ENCODE measurements around the gene PSD4.
A peak's percentile ranks its signal among the peaks of the same experiment; 100 is the strongest.

The PSD4 gene

DNA sequence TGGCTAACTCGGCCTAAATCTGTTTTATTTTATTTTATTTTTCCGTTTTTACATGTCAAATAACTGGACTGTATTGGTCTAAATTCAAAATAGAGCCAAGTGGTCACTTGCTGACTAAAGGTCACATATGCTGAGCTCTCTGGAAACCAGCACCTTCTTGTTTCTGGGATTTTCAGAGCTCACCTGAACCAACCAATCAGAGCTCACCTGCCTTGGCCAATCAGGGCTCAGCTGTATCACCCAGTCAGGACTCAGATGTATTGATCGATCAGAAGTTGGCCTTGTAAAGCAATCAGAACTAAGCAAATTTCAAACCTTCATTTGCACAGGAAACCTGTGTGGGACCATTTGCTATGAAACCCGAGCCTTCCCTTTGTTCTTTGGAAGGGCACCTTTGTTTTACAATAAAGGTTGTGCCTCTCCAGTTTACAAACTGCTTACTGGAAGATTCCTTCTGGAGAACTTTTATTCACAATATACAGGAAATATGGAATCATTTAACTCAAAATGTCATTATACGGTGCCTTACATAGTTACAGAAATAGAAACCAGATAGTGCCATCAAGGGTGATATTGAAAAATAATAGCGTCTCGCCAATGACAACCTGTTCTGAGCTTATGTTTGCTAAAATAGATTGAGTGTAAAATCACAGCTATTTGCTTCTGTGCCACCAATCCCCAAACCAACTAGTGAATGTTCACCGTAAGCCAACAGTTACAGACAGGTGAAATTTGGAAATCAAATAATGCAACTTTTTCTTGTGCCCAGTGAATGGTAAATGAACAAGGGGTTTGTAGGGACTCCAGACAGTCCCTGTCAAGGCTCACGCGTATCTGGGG lies 17.3 kb upstream of the PSD4 start:
- no peaks in the 10 kb centered on the region; the same call in 1 of the 2 replicates for H3K4me1 ChIP-seq
- H3K4me3 ChIP-seq, result peak overlapping the region; percentile 6; the same call in 1 of the 2 replicates
- no peak for DNase-seq (ENCODE audit: low spot score in 2 of 2)
- no peaks in the 10 kb centered on the region for H3K36me3 ChIP-seq (replicated peaks)
- 0 out of 2 replicates have a peak, but pooled peaks cover 4% of the 10 kb centered on the region for H3K27me3 ChIP-seq (ENCODE audit: low read depth)
- no peaks in the 10 kb centered on the region for H3K9me3 ChIP-seq
- in situ Hi-C loops (cut with MboI; ENCODE audit: low sequenced_read_pairs), result no loop called here

DNA sequence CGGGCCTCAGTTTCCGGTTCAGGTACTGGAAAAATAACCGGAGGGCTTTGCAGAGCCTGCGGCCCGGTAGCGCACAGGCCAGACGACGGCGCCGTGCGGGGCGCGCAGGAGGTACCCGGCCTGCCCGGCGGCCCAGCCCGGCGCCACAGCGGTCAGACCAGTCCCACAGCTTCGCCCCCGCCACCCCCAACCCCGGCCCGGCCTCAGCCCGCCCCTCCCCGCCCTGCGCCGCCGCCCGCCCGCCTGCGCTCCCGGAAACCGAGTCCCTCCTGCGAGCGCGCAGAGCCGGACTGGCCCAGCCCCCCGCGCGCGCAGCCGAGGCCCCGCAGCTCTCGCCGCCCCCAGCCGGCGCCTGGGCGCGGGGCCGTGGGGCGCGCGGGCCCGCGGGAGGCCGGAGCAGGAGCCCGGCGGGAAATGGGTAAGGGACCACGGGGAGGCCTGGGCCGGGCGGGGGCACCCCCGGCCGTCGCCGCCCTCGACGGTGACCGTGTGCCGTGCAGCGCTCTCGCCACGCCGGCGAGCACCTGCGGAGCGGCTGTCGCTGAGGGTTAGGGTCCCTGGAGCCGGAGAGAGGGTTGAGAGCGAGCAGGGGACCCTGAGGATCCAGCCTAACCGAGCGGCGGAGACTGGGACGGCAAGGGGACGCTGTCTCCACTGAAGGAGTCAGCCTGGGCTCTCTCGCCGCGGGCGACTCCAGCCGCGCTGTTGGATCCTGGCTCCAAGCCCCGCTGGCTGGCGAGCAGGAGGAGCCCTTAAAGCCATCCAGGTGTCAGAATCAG lies 16.5 kb upstream of the PSD4 start:
- peak in 1 of 2 experiments; percentile 52 for DNase-seq (ENCODE audit: low spot score in 2 of 2)
- H3K36me3 ChIP-seq (replicated peaks), result no peaks in the 10 kb centered on the region
- 0 out of 2 replicates have a peak, but pooled peaks cover 4% of the 10 kb centered on the region for H3K27me3 ChIP-seq (ENCODE audit: low read depth)
- in situ Hi-C loops (cut with MboI; ENCODE audit: low sequenced_read_pairs), result no loop called here
- no peaks in the 10 kb centered on the region for H3K9me3 ChIP-seq
- peak overlapping the region; percentile 25 for H3K4me3 ChIP-seq
- no peaks in the 10 kb centered on the region; the same call in 1 of the 2 replicates for H3K4me1 ChIP-seq

DNA sequence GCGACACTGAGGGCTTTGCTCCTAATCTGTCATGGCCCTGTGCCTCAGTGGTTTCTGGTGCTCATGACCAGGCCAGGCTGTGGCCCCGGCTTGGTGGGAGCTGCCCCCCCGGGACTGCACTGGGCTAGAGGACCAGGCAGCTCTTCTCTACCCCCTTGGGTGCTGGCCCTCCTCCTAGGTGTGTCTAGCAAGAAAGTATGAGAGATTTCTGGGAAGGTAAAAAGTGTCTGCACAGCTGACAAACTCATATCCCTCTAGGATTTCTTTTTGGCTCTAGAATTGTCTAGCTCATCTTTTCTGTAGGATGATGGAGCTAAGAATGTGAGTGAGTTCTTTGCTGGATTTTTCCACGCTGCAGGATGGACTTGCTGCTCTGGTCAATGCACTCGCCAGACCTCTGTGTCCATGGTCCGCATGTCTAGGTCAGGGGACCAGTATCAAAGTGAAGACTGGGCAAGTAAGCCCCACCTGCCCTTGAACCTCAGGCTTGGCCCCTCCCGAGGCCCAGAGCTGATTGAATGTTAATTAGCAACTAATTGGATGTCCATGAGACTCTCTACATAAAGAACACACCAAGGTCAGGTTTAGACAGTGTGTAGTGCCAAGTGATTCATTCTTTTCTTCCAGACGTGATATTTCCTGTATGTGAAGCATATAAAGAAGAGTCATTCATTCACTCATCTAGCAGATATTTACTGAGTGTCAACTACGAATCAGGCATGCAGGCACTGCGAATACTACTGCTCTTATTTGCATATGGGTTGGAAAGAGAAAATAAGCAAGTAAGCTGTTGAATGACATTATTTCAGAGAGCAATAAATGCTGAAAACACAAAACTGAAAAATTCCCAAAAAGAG lies 15.6 kb upstream of the PSD4 start:
- no peak for DNase-seq (ENCODE audit: low spot score in 2 of 2)
- peak overlapping the region; percentile 25 for H3K4me3 ChIP-seq

DNA sequence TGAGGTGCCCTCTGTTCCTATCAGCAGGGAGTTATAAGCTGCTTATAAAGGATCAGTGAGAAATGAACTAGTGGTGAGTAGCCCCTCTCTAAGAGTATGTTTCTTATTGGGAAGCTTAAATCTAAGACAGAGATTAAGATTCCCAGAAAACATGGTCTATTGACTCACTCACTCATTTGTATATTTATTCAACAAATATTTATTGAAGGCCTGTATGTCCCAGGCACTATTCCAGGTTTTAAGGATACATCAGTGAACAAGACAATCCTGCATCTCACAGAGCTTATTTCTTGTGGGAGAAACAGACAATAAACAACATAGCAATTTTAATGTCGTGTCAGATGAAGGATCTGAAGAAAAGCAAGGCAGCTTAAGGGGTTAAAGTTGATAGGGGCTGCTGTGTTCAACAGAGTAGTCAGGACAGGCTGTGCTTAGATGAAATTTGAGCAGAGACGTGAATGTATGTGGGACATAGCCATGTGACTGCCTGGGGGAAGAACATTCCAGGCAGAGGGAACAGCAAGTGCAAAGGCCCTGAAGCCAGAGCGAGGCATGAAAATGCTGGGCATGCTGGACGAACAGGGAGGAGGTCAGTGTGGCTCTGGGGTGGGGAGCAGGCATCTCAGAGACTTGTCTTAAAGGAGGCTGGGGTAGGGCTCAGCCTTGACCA lies 14.8 kb upstream of the PSD4 start:
- DNase-seq (ENCODE audit: low spot score in 2 of 2), result no peak
- no peaks in the 10 kb centered on the region; the same call in 1 of the 2 replicates for H3K4me1 ChIP-seq

More for the DNA sequence above, 15.6 kb upstream of the PSD4 start:
- H3K27me3 ChIP-seq (ENCODE audit: low read depth), result 0 out of 2 replicates have a peak, but pooled peaks cover 4% of the 10 kb centered on the region
- H3K36me3 ChIP-seq (replicated peaks), result no peaks in the 10 kb centered on the region
- H3K9me3 ChIP-seq, result no peaks in the 10 kb centered on the region
- no peaks in the 10 kb centered on the region; the same call in 1 of the 2 replicates for H3K4me1 ChIP-seq
- in situ Hi-C loops (cut with MboI; ENCODE audit: low sequenced_read_pairs), result no loop called here

DNA sequence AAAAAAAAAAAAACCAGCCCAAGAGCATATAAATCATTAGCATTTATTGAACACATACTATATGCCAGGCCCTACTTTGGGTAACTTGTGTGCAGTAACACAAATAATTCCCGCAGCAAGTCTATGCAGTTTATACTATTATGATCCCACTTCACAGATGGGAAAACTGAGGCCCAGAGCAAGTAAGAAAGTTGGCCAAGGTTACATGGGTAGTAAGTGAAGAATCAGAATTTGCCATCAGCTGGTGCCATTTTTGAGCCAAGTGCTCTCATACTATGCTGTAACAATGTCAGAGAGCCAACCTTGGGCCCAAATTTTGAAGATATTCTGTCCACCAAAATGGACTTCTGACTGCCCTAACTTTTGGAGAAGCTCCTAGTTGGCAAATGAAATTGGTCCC lies 13.5 kb upstream of the PSD4 start:
- Histone ChIP-seq H3K27me3 (ENCODE audit: low read depth) (0 out of 2 replicates have a peak, but pooled peaks cover 4% of the 10 kb centered on the region), H3K4me3 (no peak overlapping the region), H3K9me3 (no peaks in the 10 kb centered on the region), H3K36me3 (replicated peaks) (no peaks in the 10 kb centered on the region), H3K4me1 (no peaks in the 10 kb centered on the region; the same call in 1 of the 2 replicates)
- DNase-seq (ENCODE audit: low spot score in 2 of 2), result no peak
- in situ Hi-C loops (cut with MboI; ENCODE audit: low sequenced_read_pairs), result no loop called here

More for the DNA sequence above, 14.8 kb upstream of the PSD4 start:
- in situ Hi-C loops (cut with MboI; ENCODE audit: low sequenced_read_pairs), result no loop called here
- H3K4me3 ChIP-seq, result no peak overlapping the region
- 0 out of 2 replicates have a peak, but pooled peaks cover 4% of the 10 kb centered on the region for H3K27me3 ChIP-seq (ENCODE audit: low read depth)
- no peaks in the 10 kb centered on the region for H3K9me3 ChIP-seq
- no peaks in the 10 kb centered on the region for H3K36me3 ChIP-seq (replicated peaks)

DNA sequence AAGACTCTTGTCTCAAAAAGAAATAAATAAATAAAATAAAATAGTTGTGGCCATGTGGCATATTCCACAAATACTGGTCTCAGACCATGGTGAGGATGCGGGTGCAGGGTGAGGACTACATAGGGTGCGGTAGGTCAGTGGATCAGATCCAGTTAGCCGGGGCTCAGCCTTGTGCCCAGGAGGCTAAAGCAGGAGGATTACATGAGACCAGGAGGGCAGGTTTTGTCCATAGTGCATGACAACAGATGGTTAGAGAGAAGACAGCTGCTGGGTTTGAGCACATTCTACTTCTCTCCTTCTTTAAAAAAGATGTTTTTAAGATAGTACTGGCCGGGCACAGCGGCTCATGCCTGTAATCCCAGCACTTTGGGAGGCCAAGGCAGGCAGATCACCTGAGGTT lies 12.8 kb upstream of the PSD4 start:
- no peaks in the 10 kb centered on the region for H3K36me3 ChIP-seq (replicated peaks)
- DNase-seq (ENCODE audit: low spot score in 2 of 2), result no peak
- no peaks in the 10 kb centered on the region; the same call in 1 of the 2 replicates for H3K4me1 ChIP-seq
- no peak overlapping the region for H3K4me3 ChIP-seq
- H3K27me3 ChIP-seq (ENCODE audit: low read depth), result 0 out of 2 replicates have a peak, but pooled peaks cover 4% of the 10 kb centered on the region
- H3K9me3 ChIP-seq, result no peaks in the 10 kb centered on the region
- in situ Hi-C loops (cut with MboI; ENCODE audit: low sequenced_read_pairs), result no loop called here

DNA sequence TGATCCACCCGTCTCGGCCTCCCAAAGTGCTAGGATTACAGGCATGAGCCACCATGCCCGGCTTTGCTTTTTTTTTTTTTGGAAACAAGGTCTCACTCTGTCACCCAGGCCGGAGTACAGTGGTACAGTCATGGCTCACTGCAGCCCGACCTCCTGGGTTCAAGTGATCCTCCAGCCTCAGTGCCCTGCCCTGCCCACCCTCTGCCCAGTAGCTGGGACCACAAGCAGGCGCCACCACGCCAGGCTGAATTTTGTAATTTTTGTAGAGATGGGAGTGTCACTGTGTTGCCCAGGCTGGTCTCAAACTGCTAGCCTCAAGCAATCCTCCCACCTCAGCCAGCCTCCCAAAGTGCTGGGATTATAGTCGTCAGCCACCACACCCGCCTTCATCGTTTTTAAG lies 11.6 kb upstream of the PSD4 start:
- in situ Hi-C loops (cut with MboI; ENCODE audit: low sequenced_read_pairs), result no loop called here

DNA sequence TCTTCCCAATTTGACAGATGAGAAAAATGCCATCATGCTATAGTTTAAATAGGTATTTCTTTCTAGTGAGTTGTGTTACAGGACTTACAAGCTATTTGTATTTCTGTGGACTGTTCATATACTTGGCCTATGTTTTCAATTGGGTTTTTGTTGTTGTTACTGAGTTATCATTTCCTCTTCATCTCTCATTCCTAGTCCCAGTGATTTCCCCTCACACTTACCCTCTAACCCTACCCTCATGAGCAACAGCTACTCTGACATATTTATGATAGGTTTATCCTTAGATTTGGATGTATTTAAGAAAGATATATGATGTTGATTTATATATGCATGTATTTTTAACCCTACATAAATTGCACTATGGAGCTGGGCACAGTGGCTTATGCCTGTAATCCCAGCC lies 10.9 kb upstream of the PSD4 start:
- no peaks in the 10 kb centered on the region; the same call in 1 of the 2 replicates for H3K4me1 ChIP-seq
- no peaks in the 10 kb centered on the region for H3K9me3 ChIP-seq
- no peaks in the 10 kb centered on the region for H3K27me3 ChIP-seq (ENCODE audit: low read depth)
- H3K36me3 ChIP-seq (replicated peaks), result no peaks in the 10 kb centered on the region
- H3K4me3 ChIP-seq, result no peak overlapping the region
- in situ Hi-C loops (cut with MboI; ENCODE audit: low sequenced_read_pairs), result no loop called here
- DNase-seq (ENCODE audit: low spot score in 2 of 2), result no peak

More for the DNA sequence above, 11.6 kb upstream of the PSD4 start:
- no peaks in the 10 kb centered on the region for H3K36me3 ChIP-seq (replicated peaks)
- H3K4me3 ChIP-seq, result no peak overlapping the region
- H3K9me3 ChIP-seq, result no peaks in the 10 kb centered on the region
- H3K27me3 ChIP-seq (ENCODE audit: low read depth), result no peaks in the 10 kb centered on the region
- no peak for DNase-seq (ENCODE audit: low spot score in 2 of 2)
- no peaks in the 10 kb centered on the region; the same call in 1 of the 2 replicates for H3K4me1 ChIP-seq

DNA sequence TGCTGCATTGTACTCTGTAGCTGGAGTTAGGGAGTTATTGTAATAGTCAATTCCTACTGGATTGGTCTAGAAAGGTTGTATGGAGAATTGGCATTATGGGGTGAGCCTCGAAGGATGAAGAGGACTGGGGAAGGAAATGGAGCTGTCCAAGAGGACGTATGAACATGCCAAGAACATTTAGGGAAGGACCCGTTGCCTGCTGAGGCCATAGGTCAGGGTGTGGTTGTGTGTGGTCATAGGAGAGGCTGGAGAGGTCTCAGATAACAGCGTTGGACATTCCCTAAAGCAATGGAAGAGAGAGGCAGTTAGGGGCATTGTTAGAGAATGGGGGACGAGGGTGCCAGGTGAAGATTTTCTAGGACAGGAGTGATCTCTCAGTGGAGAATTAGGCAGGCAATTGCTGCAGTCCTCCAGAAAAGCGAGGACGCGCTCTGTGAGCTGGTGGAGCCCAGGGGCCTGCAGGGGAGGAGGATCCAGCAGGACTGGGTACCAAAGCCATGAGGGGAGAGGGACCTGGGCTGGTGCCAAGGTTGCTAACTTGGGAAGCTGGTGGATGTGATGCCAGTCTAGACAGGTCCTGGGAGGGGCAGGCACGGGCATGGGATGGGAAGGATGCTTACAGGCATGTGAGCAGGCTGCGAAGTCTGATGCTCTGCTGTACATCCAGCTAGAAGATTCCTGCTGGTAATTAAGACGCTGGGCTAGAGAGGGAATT lies 9.4 kb upstream of the PSD4 start:
- Histone ChIP-seq H3K36me3 (replicated peaks) (no peaks in the 10 kb centered on the region), H3K4me3 (no peak overlapping the region), H3K9me3 (no peaks in the 10 kb centered on the region), H3K4me1 (no peaks in the 10 kb centered on the region; the same call in 1 of the 2 replicates), H3K27me3 (ENCODE audit: low read depth) (no peaks in the 10 kb centered on the region)
- DNase-seq (ENCODE audit: low spot score in 2 of 2), result no peak
- in situ Hi-C loops (cut with MboI; ENCODE audit: low sequenced_read_pairs), result no loop called here

DNA sequence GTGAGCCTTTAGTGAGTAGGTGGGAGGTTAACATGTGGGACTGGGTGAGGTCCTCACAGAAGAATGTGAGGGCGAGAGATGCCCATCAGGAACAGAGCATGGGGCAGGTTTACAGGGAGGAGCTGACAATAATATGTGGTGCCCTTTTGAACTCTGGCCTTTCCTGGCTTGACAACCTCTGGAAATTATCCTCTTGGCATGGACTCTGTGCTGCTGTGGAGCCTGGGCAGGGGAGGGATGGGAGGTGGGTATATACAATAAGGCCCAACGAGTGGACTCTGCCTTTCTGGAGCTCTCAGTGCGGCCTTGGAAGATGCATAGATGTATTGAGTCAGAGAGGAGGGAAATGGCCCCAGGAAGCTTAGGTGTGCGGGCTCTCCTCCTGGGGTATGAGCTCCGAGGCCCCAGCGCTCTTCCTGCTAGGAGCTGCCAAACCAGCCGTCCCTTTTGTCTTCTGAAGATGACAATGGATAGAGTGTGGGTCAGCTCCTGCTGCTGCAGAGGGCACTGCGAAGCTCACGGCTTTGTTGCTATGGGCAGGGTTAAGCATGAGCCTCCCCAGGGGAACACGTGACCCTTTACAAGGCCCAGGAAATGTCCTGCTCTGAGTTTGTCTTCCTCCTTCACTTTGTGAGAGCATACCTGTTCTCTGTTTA lies 8.7 kb upstream of the PSD4 start:
- Histone ChIP-seq H3K27me3 (ENCODE audit: low read depth) (no peaks in the 10 kb centered on the region), H3K4me1 (no peaks in the 10 kb centered on the region; the same call in 1 of the 2 replicates), H3K4me3 (no peak overlapping the region), H3K36me3 (replicated peaks) (no peaks in the 10 kb centered on the region), H3K9me3 (no peaks in the 10 kb centered on the region)
- in situ Hi-C loops (cut with MboI; ENCODE audit: low sequenced_read_pairs), result no loop called here
- DNase-seq (ENCODE audit: low spot score in 2 of 2), result no peak

DNA sequence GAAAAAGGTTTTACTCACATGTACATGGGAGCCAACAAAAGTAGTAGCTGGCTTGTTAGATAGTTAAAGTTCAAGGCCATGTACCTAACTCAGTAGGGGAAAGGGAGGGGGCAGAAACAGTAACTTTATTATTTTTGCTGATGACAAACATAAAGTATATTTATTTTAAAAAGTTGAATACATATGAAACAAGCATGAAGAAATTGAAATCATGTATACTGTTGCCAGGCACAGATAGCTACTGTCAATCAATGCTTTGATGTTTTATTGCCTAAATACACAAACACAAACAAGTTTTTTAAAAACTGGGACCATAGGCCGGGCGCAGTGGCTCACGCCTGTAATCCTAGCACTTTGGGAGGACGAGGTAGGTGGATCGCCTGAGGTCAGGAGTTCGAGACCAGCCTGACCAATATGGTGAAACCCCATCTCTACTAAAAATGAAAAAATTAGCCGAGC lies 7.6 kb upstream of the PSD4 start:
- no peaks in the 10 kb centered on the region for H3K27me3 ChIP-seq (ENCODE audit: low read depth)
- in situ Hi-C loops (cut with MboI; ENCODE audit: low sequenced_read_pairs), result no loop called here
- no peaks in the 10 kb centered on the region; the same call in 1 of the 2 replicates for H3K4me1 ChIP-seq
- H3K9me3 ChIP-seq, result no peaks in the 10 kb centered on the region
- no peaks in the 10 kb centered on the region for H3K36me3 ChIP-seq (replicated peaks)
- DNase-seq (ENCODE audit: low spot score in 2 of 2), result no peak
- no peak overlapping the region for H3K4me3 ChIP-seq

Measured in HAP-1 (cell line).